Caco-2 (cell line): ENCODE data around the gene ZDHHC17. TPM values are rescaled to one million over a fixed set of nuclear protein-coding genes. Genes with fewer than 3 reads are reported as not detected.

Experiments used
- BruUV-seq: library from RNA; stranded (reverse); fragments of 400-500 nt; replicated peaks from 2 replicates; lab custom pipeline; 2021; lab: Mats Ljungman, UMichigan
- CTCF ChIA-PET: fragments of 300-600 bp; sonication (Branson Sonifier 250); formaldehyde crosslinking; loops from one replicate; lab custom pipeline; 2022; ENCODE audit warnings: antibody characterized with exemption; lab: Charles Lee
- POLR2A ChIA-PET: fragments of 300-600 bp; sonication (Branson Sonifier 250); formaldehyde crosslinking; loops from one replicate; lab custom pipeline; 2022; ENCODE audit warnings: antibody characterized with exemption; lab: Charles Lee
- DNase-seq, 2 experiments: peaks; one replicate each; pipeline versions ENCODE4 v3.0.0 to v3.0.0-alpha.2; 2020 to 2022
- H3K27me3 ChIP-seq: replicated peaks from 2 replicates; pipeline ENCODE4 v1.6.0; 2011; ENCODE audit warnings: low read length; ENCODE audit not compliant: control insufficient read depth, insufficient read depth
- H3K36me3 ChIP-seq: 2 replicates; pipeline ENCODE4 v1.5.1; 2011; ENCODE audit warnings: low read length; ENCODE audit not compliant: control insufficient read depth, insufficient read depth
- H3K4me1 ChIP-seq: fragments of 250-450 bp; sonication (Bioruptor Pico); 2 replicates; pipeline ENCODE4 v1.5.1; 2020; ENCODE audit warnings: mild to moderate bottlenecking
- H3K4me3 ChIP-seq: 2 replicates; pipeline ENCODE4 v1.5.1; 2011; ENCODE audit warnings: low read depth, mild to moderate bottlenecking, control low read depth, low read length
- H3K9me3 ChIP-seq: fragments of 250-450 bp; sonication (Bioruptor Pico); 2 replicates; pipeline ENCODE4 v1.5.1; 2020; ENCODE audit warnings: mild to moderate bottlenecking, moderate library complexity
- H3K27ac Mint-ChIP-seq: one replicate; pipeline ENCODE4 v1.8.0; 2022; ENCODE audit warnings: mixed read lengths; ENCODE audit not compliant: unreplicated experiment
- H3K27me3 Mint-ChIP-seq: one replicate; pipeline ENCODE4 v1.8.0; 2022; ENCODE audit warnings: mixed read lengths; ENCODE audit not compliant: insufficient read depth, unreplicated experiment
- H3K36me3 Mint-ChIP-seq: one replicate; pipeline ENCODE4 v1.8.0; 2022; ENCODE audit warnings: mild to moderate bottlenecking, mixed read lengths; ENCODE audit not compliant: insufficient read depth, unreplicated experiment
- H3K4me1 Mint-ChIP-seq: one replicate; pipeline ENCODE4 v1.8.0; 2022; ENCODE audit warnings: low read depth, mixed read lengths; ENCODE audit not compliant: unreplicated experiment
- H3K4me3 Mint-ChIP-seq: one replicate; pipeline ENCODE4 v1.8.0; 2022; ENCODE audit warnings: mild to moderate bottlenecking, moderate library complexity, mixed read lengths; ENCODE audit not compliant: unreplicated experiment
- H3K9me3 Mint-ChIP-seq: one replicate; pipeline ENCODE4 v1.8.0; 2022; ENCODE audit warnings: mixed read lengths; ENCODE audit not compliant: unreplicated experiment
- intact Hi-C: fragments of 100-400 bp; cut with micrococcal nuclease; formaldehyde crosslinking; loops from one replicate; pipeline ENCODE4 v1.10.0; 2022; ENCODE audit not compliant: unreplicated experiment
- total RNA-seq: library from RNA; stranded (reverse); gene quantifications from 2 replicates; pipeline ENCODE4 v1.2.3, GENCODE V29; 2022
- TF ChIP-seq, protein P1 (sequence below), 2 experiments: fragments of 200-600 bp in 1 of 2; IDR thresholded peaks; 1 replicate in 1 of 2; 2 replicates in 1 of 2; pipeline versions ENCODE4 v1.5.1 to v1.8.0; 2011 to 2022; ENCODE audit warnings: antibody characterized with exemption in 1 of 2, control low read depth in 1 of 2, inconsistent platforms in 1 of 2, low read depth in 1 of 2, low read length in 1 of 2, mild to moderate bottlenecking in 1 of 2, moderate library complexity in 1 of 2; ENCODE audit not compliant: insufficient read depth in 1 of 2, severe bottlenecking in 1 of 2, unreplicated experiment in 1 of 2

ZDHHC17 gene
- total RNA-seq, 1 experiment from 2014 or later: 32.2 TPM

DNA sequence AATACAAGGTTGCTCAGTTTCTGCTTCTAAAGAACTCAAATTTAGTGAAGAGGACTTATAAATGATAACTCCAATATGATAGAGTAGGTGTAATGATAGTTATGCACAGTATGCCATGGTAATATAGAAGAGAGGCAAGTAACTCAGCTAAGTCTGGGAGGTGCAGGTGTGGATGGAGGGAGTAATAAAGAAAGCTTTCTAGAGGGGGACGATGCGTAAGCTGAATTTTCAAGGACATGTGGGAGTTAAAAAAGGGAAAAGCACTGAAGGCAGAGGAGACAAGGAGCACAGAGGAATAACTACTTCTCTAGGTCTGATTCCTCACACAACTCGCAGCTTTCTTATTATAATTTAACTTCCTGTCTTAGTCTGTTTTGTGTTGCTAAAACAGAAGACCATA lies 49.1 kb upstream of the ZDHHC17 start:
- Mint-ChIP-seq H3K4me3 (no peak overlapping the region), H3K27me3 (no peaks in the 10 kb centered on the region), H3K27ac (no peak overlapping the region), H3K9me3 (peaks cover 20% of the 10 kb centered on the region), H3K36me3 (no peaks in the 10 kb centered on the region), H3K4me1 (peaks cover 27% of the 10 kb centered on the region)
- Histone ChIP-seq H3K4me1 (peaks cover 44% of the 10 kb centered on the region), H3K27me3 (no peaks in the 10 kb centered on the region), H3K4me3 (no peak overlapping the region), H3K9me3 (no peaks in the 10 kb centered on the region), H3K36me3 (no peaks in the 10 kb centered on the region)
- BruUV-seq: no TSS peak
- no peak for DNase-seq
- CTCF ChIA-PET: no interaction called here
- POLR2A ChIA-PET: no interaction called here
- TF ChIP-seq, protein P1, sequence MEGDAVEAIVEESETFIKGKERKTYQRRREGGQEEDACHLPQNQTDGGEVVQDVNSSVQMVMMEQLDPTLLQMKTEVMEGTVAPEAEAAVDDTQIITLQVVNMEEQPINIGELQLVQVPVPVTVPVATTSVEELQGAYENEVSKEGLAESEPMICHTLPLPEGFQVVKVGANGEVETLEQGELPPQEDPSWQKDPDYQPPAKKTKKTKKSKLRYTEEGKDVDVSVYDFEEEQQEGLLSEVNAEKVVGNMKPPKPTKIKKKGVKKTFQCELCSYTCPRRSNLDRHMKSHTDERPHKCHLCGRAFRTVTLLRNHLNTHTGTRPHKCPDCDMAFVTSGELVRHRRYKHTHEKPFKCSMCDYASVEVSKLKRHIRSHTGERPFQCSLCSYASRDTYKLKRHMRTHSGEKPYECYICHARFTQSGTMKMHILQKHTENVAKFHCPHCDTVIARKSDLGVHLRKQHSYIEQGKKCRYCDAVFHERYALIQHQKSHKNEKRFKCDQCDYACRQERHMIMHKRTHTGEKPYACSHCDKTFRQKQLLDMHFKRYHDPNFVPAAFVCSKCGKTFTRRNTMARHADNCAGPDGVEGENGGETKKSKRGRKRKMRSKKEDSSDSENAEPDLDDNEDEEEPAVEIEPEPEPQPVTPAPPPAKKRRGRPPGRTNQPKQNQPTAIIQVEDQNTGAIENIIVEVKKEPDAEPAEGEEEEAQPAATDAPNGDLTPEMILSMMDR (IDR thresholded peaks at IDR 0.05; ENCODE audit: insufficient read depth in 1 of 2, low read depth in 1 of 2, low read length in 1 of 2, severe bottlenecking in 1 of 2, unreplicated experiment in 1 of 2): no peak
- intact Hi-C loops: no loop called here

DNA sequence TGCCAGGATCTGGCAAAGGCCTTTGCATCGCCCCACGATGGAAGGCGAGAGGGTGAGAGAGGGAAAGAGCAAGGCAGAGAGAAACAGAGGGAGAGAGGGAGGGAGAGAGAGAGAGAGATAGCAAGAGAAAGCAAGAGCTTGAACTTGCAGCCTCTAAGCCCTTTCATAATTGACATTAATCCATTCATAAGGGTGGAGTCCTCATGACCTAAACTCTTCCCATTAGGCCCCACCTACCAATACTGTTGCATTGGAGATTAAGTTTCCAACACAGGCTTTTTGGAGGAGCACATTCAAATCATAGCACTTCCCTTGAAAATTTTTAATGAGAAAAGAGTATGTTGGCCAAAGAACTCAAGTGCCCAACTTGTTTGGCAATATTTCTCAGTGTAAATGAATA lies 48.6 kb upstream of the ZDHHC17 start:
- ChIA-PET CTCF (no interaction called here), POLR2A (no interaction called here)
- no TSS peak for BruUV-seq
- H3K4me3 ChIP-seq: no peak overlapping the region
- no peaks in the 10 kb centered on the region for H3K36me3 ChIP-seq
- no peak overlapping the region for H3K27ac Mint-ChIP-seq
- TF ChIP-seq, protein P1 (IDR thresholded peaks at IDR 0.05; ENCODE audit: insufficient read depth in 1 of 2, low read depth in 1 of 2, low read length in 1 of 2, severe bottlenecking in 1 of 2, unreplicated experiment in 1 of 2): no peak
- no peaks in the 10 kb centered on the region for H3K27me3 ChIP-seq
- peaks cover 20% of the 10 kb centered on the region for H3K9me3 Mint-ChIP-seq
- intact Hi-C loops: no loop called here
- no peak for DNase-seq
- peaks cover 49% of the 10 kb centered on the region for H3K4me1 ChIP-seq
- no peak overlapping the region for H3K4me3 Mint-ChIP-seq
- H3K27me3 Mint-ChIP-seq: no peaks in the 10 kb centered on the region
- H3K4me1 Mint-ChIP-seq: peaks cover 31% of the 10 kb centered on the region
- no peaks in the 10 kb centered on the region for H3K36me3 Mint-ChIP-seq
- H3K9me3 ChIP-seq: no peaks in the 10 kb centered on the region

DNA sequence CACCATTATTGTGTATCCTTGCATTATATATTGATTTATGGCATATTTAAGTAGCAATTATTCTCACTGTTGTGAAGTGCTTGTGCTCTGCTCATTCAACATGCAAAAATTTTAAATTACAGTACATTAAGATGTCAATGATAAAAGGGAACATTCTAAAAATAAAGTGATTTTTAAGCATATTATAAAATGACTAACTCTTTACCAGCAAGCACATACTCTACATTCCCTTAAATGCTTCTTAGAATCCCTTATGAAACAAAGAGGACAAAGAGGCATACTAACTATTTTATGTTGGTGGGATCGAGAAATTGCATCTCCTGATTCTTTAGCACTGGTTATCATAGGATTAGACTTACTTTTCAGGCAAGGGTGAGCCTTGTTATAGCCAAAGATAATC lies 46.6 kb upstream of the ZDHHC17 start:
- H3K27me3 Mint-ChIP-seq: no peaks in the 10 kb centered on the region
- intact Hi-C loops: no loop called here
- peaks cover 23% of the 10 kb centered on the region for H3K9me3 Mint-ChIP-seq
- Histone ChIP-seq H3K4me1 (peaks cover 63% of the 10 kb centered on the region), H3K4me3 (no peak overlapping the region), H3K36me3 (no peaks in the 10 kb centered on the region), H3K27me3 (no peaks in the 10 kb centered on the region), H3K9me3 (no peaks in the 10 kb centered on the region)
- TF ChIP-seq, protein P1 (IDR thresholded peaks at IDR 0.05; ENCODE audit: insufficient read depth in 1 of 2, low read depth in 1 of 2, low read length in 1 of 2, severe bottlenecking in 1 of 2, unreplicated experiment in 1 of 2): no peak
- H3K4me1 Mint-ChIP-seq: peaks cover 31% of the 10 kb centered on the region
- H3K27ac Mint-ChIP-seq: no peak overlapping the region
- H3K36me3 Mint-ChIP-seq: no peaks in the 10 kb centered on the region
- POLR2A ChIA-PET: no interaction called here
- no TSS peak for BruUV-seq
- H3K4me3 Mint-ChIP-seq: no peak overlapping the region
- no peak for DNase-seq
- CTCF ChIA-PET: no interaction called here
